Karpas-422 (cell line): Measurements from ENCODE around the gene STX8. TPM values are rescaled to one million over a fixed set of nuclear protein-coding genes. Genes with fewer than 3 reads are reported as not detected.

ENCODE experiments used
- DNase-seq: peaks from one replicate; pipeline ENCODE4 v3.0.0-alpha.2; 2015
- H2AFZ ChIP-seq: fragments of 200-600 bp; sonication (generic); 2 replicates; pipeline ENCODE4 v1.6.1; 2014; ENCODE audit warnings: antibody characterized with exemption, low read length, mixed read lengths
- H3K27ac ChIP-seq: fragments of 200-600 bp; sonication (generic); 2 replicates; pipeline ENCODE4 v1.5.1; 2014; ENCODE audit warnings: mild to moderate bottlenecking, low read length, moderate library complexity
- H3K27me3 ChIP-seq: fragments of 200-600 bp; sonication (generic); 2 replicates; pipeline ENCODE4 v1.6.1; 2014; ENCODE audit warnings: low read length, mixed read lengths
- H3K36me3 ChIP-seq: fragments of 200-600 bp; sonication (generic); 2 replicates; pipeline ENCODE4 v1.6.1; 2014; ENCODE audit warnings: low read length, mixed read lengths; ENCODE audit not compliant: insufficient read depth
- H3K4me1 ChIP-seq: fragments of 200-600 bp; sonication (generic); 2 replicates; pipeline ENCODE4 v1.6.1; 2014; ENCODE audit warnings: mild to moderate bottlenecking, low read length, mixed read lengths
- H3K4me2 ChIP-seq: fragments of 200-600 bp; sonication (generic); 2 replicates; pipeline ENCODE4 v1.6.1; 2014; ENCODE audit warnings: low read length, low read depth, mild to moderate bottlenecking; ENCODE audit not compliant: poor library complexity, severe bottlenecking
- H3K4me3 ChIP-seq: fragments of 200-600 bp; sonication (generic); 2 replicates; pipeline ENCODE4 v1.5.1; 2014; ENCODE audit warnings: mild to moderate bottlenecking, antibody characterized with exemption, low read length, mixed read lengths
- H3K79me2 ChIP-seq: fragments of 200-600 bp; sonication (generic); 2 replicates; pipeline ENCODE4 v1.6.1; 2014; ENCODE audit warnings: mild to moderate bottlenecking, low read length, mixed read lengths
- H3K9ac ChIP-seq: fragments of 200-600 bp; sonication (generic); 2 replicates; pipeline ENCODE4 v1.6.0; 2014; ENCODE audit warnings: low read length
- H3K9me2 ChIP-seq: fragments of 200-600 bp; sonication (generic), shearing (Covaris generic); replicated peaks from 2 replicates; pipeline ENCODE4 v1.6.0; 2014; ENCODE audit warnings: mild to moderate bottlenecking, low read length, moderate library complexity; ENCODE audit not compliant: insufficient read depth
- H3K9me3 ChIP-seq: fragments of 300-700, 200-600 bp; sonication (generic); 2 replicates; pipeline ENCODE4 v1.6.1; 2014; ENCODE audit warnings: low read length, mixed read lengths
- H4K20me1 ChIP-seq: fragments of 200-600 bp; sonication (generic); 2 replicates; pipeline ENCODE4 v1.6.1; 2014; ENCODE audit warnings: mild to moderate bottlenecking, antibody characterized with exemption, low read length, low read depth; ENCODE audit not compliant: insufficient read depth
- total RNA-seq: library from RNA; depleted of rRNA; stranded (reverse); fragments of >200 nt; shearing (Covaris generic); gene quantifications from 2 replicates; pipeline ENCODE4 v1.2.3, GENCODE V29; 2014; ENCODE audit warnings: low replicate concordance

STX8 gene
- total RNA-seq, 1 experiment from 2014 or later, result 40.0 TPM

DNA sequence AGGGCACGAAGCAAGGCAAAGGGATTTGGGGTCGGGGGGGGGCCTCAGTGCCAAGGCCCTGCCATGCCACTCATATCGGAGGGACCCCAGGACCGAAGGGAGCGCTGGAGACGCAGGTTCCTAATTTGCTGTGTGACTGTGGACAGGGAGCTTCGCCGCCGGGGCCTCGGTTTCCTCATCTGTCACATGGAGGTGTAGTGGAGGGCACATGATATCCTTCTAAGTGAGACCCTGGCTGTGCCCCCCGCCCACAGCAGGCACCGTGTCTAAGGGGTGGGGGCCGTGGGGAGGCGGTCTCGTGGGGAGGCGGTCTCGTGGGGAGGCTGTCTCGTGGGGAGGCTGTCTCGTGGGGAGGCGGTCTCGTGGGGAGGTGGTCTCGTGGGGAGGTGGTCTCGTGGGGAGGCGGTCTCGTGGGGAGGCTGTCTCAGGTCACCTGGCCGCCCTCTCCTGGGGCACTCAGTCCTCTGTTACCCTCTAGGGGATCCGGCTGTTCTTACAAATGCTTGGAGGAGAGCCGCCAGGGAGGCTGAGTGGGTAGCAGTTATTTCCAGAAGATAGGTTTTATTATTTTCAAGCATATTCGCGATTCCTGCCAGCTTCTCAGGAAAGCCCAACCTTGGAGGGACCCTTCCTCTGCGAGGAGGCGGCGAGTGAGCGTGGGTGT lies 349.4 kb downstream of the STX8 start:
- Histone ChIP-seq H3K9ac (no peak overlapping the region), H3K4me1 (no peaks in the 10 kb centered on the region), H2AFZ (no peak overlapping the region), H3K79me2 (no peaks in the 10 kb centered on the region), H3K4me3 (no peak overlapping the region), H3K27ac (no peak overlapping the region), H3K4me2 (no peak overlapping the region), H3K9me2 (no peaks in the 10 kb centered on the region), H3K36me3 (no peaks in the 10 kb centered on the region), H3K9me3 (no peaks in the 10 kb centered on the region), H4K20me1 (no peaks in the 10 kb centered on the region), H3K27me3 (no peaks in the 10 kb centered on the region)
- DNase-seq, result no peak

DNA sequence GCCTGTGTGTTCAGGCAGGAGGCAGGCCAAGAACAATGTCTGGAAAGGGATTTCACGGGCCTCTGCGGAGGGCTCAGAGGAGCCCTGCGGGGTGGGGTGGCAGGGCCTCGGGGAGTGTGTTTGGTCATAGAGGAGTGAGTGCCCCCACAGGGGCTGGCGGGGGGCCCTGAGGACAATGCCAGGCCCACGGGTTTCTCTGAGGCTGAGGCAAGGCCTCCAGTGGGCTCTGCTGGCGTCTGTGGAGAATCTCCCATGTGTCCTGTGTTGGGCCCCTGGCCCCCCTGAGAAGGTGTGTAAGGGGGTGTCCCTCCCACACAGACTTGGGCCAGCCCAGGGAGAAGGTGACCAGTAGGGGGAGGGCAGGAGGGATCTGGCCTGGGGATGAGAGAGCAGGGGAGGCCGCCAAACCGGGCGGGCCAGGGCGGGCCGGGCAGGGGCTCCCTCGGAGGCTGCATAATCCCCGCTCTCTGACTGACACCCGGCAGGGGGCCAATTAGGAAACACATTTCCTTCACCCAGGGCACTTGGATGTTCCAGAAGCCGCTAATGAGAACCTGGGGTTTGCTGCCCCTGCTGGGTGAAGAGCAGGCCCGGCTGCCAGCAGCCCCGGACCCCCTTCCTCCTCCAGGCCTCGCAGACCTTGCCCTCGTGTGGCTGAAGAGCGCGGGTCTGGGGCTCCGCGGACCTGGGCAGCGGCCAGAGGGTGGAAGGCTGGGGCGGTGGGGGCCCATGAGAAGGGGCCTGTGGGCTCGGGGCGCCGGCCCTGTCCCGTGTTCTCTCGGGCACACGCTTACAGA lies 350.1 kb downstream of the STX8 start:
- H2AFZ ChIP-seq, result no peak overlapping the region

DNA sequence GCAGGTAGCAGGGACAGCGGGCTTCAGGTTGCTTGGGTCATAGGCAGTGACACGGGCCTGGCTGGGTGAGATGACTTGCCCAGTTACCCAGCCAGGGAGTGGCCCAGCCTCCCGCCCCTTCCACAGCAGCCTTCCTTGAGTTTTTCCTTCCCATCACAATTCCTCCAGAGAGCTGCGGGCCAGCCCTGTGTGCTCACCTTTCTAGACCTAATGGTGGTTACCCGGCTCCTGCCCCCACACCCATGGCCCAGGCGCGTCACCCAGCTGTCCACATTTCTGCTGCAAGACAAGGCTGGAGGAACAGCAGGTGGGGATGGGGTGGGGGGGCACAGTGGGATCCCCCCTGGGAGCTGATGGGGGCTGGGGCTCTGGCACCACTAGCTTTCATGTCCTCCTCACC lies 351.1 kb downstream of the STX8 start:
- H3K79me2 ChIP-seq, result no peaks in the 10 kb centered on the region
- no peak overlapping the region for H3K27ac ChIP-seq
- no peaks in the 10 kb centered on the region for H3K9me2 ChIP-seq
- H3K4me2 ChIP-seq, result no peak overlapping the region
- DNase-seq, result no peak
- H3K4me1 ChIP-seq, result no peaks in the 10 kb centered on the region
- H3K27me3 ChIP-seq, result no peaks in the 10 kb centered on the region
- no peaks in the 10 kb centered on the region for H4K20me1 ChIP-seq
- H3K9ac ChIP-seq, result no peak overlapping the region
- no peak overlapping the region for H2AFZ ChIP-seq
- H3K36me3 ChIP-seq, result no peaks in the 10 kb centered on the region
- H3K4me3 ChIP-seq, result no peak overlapping the region
- no peaks in the 10 kb centered on the region for H3K9me3 ChIP-seq

More for the DNA sequence above, 350.1 kb downstream of the STX8 start:
- Histone ChIP-seq H3K4me3 (no peak overlapping the region), H3K4me1 (no peaks in the 10 kb centered on the region), H3K4me2 (no peak overlapping the region), H3K27me3 (no peaks in the 10 kb centered on the region), H3K36me3 (no peaks in the 10 kb centered on the region), H3K27ac (no peak overlapping the region), H3K9me3 (no peaks in the 10 kb centered on the region), H3K9ac (no peak overlapping the region), H3K9me2 (no peaks in the 10 kb centered on the region), H3K79me2 (no peaks in the 10 kb centered on the region), H4K20me1 (no peaks in the 10 kb centered on the region)
- DNase-seq, result no peak

DNA sequence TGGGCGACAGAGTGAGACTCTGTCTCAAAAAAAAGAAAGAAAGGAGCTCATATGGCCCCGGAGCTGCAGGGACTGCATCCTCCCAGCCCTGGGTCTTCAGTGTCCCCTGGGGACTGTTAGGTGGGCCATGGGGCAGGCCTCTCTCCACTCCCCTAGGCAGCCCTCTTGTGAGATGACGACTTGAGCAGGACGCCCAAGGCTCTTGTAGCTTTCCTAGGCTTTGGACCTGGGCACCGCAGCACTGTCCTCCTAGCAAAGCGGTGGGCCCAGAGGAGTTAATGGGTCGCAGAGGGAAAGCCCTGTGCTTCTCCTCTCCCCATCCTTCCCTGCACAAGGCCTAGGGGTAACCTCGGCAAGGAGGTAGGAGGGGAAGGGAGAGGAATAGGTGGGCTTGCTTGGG lies 352.1 kb downstream of the STX8 start:
- Histone ChIP-seq H3K27me3 (no peaks in the 10 kb centered on the region), H4K20me1 (no peaks in the 10 kb centered on the region), H3K9me2 (no peaks in the 10 kb centered on the region), H3K27ac (no peak overlapping the region), H3K9me3 (no peaks in the 10 kb centered on the region), H2AFZ (no peak overlapping the region), H3K36me3 (no peaks in the 10 kb centered on the region), H3K9ac (no peak overlapping the region), H3K4me3 (no peak overlapping the region), H3K4me1 (no peaks in the 10 kb centered on the region), H3K79me2 (no peaks in the 10 kb centered on the region), H3K4me2 (no peak overlapping the region)
- DNase-seq, result no peak

DNA sequence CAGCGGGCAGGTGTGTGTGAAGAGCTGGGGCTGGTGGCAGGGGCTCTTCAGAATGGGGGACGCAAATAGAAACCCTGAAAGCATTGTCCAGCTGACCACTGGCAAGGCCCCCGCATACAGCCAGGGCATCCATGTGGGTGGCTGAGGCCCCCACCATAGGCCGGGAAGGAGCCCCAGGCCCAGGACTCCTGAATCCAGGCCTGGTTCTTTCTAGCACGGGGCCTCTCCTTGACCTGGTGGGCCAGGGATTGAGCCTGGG lies 353.8 kb downstream of the STX8 start:
- H2AFZ ChIP-seq, result no peak overlapping the region
- no peak overlapping the region for H3K9ac ChIP-seq

DNA sequence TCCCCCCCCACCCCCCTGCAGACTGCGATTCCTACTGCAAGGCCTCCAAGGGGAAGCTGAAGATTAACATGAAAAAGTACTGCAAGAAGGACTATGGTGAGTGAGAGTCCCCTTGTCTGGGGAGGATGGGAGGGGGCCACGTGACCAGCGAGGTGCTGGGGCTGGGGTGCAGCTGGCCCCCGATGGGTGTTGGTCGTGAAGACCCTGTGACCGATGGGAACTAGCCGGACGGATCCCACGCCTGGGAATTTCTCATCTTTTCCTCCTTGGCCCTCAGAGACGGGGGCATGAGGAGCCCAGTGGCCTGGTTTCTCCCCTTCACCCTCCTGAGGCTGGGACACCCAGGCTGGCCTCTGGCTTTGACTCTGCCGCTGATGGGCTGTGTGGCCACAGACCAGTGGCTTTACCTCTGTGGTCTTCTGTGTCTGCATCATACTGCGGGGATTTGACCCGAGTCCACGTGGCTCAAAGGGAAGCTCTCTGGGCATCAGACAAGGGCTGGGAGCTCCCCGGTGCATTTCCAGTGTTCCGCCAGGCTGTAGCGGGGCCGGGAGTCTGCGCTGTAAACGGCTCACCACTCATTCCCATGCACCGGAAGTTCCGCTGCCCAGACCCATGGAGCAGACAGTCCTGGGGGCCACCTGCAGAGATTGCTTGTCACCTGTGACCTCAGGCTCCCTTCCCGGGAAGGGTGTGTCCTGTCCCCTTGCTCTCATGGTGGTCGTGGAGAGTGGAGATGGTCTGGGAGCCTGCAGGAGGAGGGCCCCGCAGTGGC lies 354.3 kb downstream of the STX8 start:
- Histone ChIP-seq H3K9me3 (no peaks in the 10 kb centered on the region; the same call in 1 of the 2 replicates), H3K9me2 (no peaks in the 10 kb centered on the region), H4K20me1 (no peaks in the 10 kb centered on the region), H3K79me2 (no peaks in the 10 kb centered on the region), H3K27ac (no peak overlapping the region), H3K27me3 (no peaks in the 10 kb centered on the region), H3K9ac (no peak overlapping the region), H3K4me1 (no peaks in the 10 kb centered on the region), H3K4me2 (no peak overlapping the region), H2AFZ (no peak overlapping the region), H3K36me3 (no peaks in the 10 kb centered on the region), H3K4me3 (no peak overlapping the region)
- no peak for DNase-seq

More for the DNA sequence above, 353.8 kb downstream of the STX8 start:
- no peaks in the 10 kb centered on the region for H4K20me1 ChIP-seq
- H3K9me2 ChIP-seq, result no peaks in the 10 kb centered on the region
- no peak for DNase-seq
- H3K27me3 ChIP-seq, result no peaks in the 10 kb centered on the region
- no peaks in the 10 kb centered on the region for H3K9me3 ChIP-seq
- H3K27ac ChIP-seq, result no peak overlapping the region
- H3K4me2 ChIP-seq, result no peak overlapping the region
- no peaks in the 10 kb centered on the region for H3K36me3 ChIP-seq
- no peaks in the 10 kb centered on the region for H3K4me1 ChIP-seq
- H3K79me2 ChIP-seq, result no peaks in the 10 kb centered on the region
- no peak overlapping the region for H3K4me3 ChIP-seq

DNA sequence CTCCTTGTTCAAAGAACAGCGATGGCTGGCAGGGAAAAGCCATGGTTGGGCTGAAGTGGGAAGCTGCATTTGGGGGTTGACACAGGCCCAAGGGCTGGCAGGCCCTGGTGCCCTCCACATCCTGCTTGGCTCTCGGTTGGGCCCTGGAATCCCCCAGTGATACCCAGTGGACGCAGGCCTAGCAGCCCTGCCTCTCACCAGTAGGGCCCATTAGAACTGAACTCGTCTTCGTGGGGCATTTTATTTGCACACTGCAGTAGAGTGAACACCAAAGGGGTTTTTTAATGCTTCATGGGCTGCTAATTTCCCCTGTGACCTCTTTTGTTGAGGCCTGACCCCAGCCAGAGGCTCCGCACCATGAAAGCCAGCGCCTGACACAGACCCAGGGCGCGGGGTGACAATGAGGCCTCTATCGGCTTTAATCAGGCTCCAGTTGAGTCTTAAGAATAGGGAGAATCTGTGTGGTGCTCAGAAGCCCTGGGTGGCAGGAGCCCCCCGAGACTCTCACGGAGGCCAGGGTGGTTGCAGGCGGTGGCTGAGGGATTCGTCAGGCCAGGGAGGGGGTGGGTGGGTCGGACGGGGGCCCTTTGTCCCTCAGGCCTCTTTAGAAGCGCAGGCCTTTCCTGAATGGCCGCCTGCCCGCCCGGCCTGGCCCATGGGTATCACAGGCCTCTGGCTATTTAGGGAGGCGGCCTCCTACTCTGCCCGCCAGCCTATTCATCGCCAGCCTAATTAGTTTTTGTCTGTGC lies 355.0 kb downstream of the STX8 start:
- H3K9ac ChIP-seq, result no peak overlapping the region
- H3K9me2 ChIP-seq, result no peaks in the 10 kb centered on the region
- H3K27ac ChIP-seq, result no peak overlapping the region
- H3K4me1 ChIP-seq, result no peaks in the 10 kb centered on the region
- no peaks in the 10 kb centered on the region; the same call in 1 of the 2 replicates for H3K9me3 ChIP-seq
- no peaks in the 10 kb centered on the region for H3K27me3 ChIP-seq
- H3K4me2 ChIP-seq, result no peak overlapping the region
- no peaks in the 10 kb centered on the region for H4K20me1 ChIP-seq
- no peak for DNase-seq
- no peaks in the 10 kb centered on the region for H3K79me2 ChIP-seq
- H3K36me3 ChIP-seq, result no peaks in the 10 kb centered on the region
- H2AFZ ChIP-seq, result no peak overlapping the region
- H3K4me3 ChIP-seq, result no peak overlapping the region
